HG03457 (cell line): ENCODE measurements around the gene SH3TC2.

Experiments used
- ATAC-seq: cut with Tn5 transposase; IDR thresholded peaks from one replicate; pipeline ENCODE4 v1.9.1; 2021; ENCODE audit warnings: moderate number of reproducible peaks; ENCODE audit not compliant: unreplicated experiment

The SH3TC2 gene

DNA sequence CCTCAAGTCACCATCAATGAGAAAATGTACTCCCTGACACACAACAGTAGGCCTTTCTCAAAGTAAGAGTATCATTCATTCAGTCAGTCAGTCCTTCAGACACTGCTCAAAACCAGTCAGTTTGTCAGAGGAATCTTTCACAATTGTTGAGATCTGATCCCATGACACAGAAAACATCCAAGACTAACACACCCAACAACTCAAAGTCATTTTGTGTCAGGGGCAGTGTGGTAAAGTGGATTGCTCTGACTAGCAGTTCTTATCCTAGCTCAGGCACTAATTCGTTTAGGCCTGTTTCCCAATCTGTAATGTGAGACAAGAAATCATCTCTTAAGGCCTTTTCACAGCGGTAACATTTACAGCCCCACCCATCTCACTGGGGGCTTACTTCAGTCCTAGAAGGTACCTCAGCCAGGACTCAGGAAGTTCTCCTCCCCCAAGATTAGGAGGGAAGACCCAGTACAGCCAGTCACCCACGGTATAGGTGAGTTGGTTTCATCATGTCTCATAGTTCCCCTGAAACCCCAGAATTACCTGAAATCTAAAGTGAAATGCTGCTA is 31.9 kb downstream of the SH3TC2 start:
- no peak for ATAC-seq

DNA sequence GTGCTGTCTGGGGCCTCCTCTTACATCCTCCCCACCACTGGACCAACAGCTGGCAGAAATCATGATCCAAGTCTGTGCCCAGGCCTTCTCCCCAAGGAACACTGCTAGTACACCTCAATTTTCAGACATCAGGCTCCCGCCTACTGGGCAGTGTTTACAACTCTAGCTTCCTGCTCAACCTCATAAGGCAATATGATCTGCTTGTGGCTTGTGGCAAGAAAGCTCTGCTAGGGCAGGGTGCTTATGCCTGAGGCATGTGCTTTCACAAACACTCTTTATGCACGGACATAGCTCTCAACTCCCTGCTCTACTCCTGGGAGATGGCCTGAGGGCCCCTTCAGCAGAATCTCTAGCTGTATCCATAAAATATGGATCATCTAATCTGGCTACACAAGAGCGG is 32.5 kb downstream of the SH3TC2 start:
- no peak for ATAC-seq

DNA sequence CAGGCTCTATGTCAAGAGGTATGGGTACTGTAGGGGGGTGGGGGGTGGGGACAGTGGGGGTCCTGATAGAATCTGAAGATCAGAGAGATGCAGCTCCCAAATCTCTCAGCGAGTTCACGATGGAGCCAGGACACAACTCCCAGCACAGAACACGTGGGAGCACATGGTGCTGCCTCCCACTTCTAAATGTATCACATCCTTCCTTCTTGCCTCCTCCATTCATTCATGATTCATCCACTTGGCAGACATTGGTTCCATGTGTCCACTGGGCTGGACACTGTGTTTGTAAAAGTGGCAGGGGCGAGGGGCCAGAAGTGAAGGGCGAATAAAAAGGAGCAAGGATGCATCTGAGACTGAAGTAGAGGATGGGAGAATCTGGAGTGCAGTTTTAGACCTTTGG is 33.9 kb downstream of the SH3TC2 start:
- ATAC-seq = no peak

DNA sequence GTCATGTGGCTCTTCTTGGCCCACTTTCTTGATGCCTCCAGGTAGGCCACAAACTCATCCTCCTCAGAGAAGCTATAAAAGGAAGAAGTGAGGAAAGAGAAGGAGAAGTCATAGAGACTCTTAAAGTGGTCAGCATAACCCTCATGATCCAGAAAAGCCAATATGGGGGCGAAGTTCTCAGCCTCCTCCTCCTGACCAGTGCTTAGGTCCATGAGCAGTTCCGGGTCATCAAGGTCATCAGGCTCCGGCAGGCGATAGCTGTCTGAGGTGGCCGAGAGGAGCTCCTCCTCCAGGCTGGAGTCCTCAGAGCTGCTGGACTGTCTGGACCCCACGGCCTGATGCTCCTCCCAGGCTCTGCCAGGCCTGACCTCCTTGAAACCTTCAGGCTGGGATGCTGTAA is 34.7 kb downstream of the SH3TC2 start:
- ATAC-seq = no peak

DNA sequence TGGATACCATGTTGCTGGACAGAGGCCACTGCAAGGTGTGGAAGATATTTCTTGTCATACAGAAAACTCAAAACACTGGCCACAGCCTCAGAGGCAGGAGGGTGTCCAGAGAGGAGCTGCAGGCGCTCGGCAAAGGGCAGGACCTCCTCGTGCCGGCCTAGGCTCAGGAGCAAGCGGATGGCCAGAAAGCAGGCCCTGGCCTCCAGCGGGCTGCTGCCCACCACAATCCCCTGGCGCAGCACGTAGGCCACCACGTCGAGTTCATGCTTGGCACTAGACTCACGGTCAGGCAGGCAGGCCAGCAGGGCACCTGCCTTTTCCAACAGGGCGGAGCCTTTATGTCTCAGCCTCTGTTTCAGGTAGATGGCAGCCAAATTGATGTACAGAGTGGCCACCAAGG is 35.2 kb downstream of the SH3TC2 start:
- ATAC-seq = no peak

DNA sequence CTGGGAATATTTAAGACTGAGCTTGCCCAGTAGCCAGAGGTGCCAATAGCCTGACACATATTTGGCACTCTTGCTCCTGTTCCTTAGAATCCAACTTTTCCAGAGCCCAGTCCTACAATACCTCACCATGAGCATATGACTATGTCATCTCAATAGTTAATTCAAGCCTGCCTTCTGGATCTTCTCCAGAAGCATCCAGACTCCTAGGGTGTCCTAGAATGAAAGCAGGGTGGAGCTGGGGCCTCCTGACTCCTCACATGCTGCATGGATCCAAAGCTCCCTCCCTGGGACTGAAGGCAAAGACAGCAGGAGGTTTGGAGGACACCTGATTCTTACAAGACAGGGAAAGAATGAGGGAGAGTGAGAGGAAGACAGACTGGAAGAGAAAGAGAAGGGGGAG is 37.9 kb downstream of the SH3TC2 start:
- no peak for ATAC-seq

DNA sequence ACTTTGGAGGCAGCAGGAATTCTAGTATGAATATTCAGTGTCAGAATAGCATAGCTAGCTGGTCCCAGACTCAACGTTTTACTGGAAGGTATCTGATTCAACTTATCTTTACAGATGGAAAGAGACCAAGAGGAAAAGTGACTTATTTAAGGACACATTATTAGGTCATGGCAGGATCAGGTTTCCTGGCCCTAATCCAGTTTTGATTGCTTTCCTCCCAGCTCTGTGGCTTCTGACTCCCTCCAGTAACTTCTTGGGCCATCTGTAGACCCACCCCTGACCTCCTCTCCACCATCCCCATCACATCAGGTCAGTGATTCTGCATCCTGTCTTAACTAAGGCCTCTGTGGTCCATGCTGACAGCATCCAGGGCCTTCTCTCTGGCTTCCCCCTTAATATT is 38.4 kb downstream of the SH3TC2 start:
- ATAC-seq = no peak

DNA sequence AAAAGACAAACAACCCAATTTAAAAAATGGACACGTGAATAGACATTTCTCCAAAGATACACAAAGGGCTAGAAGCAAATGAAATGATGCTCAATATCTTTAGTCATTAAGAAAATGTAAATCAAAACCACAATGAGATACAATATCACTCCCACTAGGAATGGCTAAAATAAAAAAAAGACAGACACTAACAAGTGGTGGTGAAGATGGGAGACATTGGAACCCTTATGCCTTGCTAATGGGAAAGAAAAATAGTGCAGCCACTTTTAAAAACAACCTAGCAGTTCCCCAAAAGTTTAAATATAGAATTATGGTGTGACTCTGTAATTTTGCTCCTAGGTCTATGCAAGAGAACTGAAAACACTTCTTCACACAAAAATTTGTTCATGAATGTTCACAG is 40.7 kb downstream of the SH3TC2 start:
- ATAC-seq = no peak

DNA sequence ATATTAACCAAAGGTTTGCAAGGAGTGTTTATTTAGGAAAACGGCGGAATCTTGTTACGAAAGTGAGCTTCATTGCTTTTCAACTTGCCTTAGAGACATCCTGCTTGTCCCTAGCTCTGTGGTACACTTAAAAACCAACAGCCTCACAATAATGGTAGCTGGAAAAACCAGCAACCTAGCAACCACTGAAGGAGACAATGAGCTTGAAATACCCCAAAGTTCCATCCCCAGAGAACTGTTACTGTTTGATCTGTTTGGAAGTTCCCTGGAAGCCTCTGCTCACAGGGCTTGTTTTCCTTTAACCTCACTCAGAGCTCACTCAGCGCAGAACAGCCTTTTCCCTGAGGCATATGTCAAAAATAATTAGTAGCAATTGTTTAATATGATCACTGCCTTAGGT is 43.2 kb downstream of the SH3TC2 start:
- ATAC-seq = no peak

DNA sequence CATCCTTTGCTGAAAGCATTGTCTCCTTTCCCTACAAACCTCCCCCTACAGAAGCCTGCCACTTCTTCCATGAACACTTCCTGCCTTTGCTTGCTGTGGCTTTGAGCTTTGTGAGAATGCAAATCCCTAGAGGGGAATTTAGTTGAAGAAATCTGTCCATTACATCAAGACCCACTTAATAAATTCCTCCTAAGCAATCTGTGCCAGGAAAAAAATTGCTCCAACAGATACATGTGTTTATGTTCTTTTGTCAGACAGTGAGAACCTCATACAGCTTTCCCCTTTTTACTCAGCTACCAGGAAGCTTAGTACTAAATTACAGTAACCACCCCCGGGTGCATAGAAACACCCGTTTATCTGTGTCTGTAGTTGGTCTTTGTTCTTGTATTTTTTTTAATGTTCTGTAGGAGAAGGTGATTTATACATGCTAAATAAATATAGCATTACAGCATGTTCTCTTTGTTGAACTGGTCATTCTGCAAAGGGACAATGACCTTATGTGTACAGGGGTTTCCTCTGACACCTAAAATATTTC is 43.9 kb downstream of the SH3TC2 start:
- no peak for ATAC-seq

DNA sequence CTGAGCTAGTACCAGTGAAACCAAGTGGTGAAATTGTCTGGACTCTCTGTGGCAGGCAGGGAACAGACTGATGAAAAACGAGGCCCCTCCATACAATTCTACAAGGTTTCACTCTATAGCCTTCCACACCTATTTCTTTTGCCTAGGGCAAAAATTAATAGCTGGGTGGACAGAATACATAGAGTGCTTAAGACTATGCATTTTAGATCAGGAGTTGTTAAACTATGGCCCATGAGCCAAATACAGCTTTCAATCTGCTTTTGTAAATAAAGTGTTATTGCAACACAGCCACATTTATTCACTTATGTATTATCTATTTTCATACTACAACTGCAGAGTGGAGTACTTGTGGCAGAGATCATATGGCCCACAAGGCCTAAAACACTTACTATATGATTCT is 45.2 kb downstream of the SH3TC2 start:
- no peak for ATAC-seq

DNA sequence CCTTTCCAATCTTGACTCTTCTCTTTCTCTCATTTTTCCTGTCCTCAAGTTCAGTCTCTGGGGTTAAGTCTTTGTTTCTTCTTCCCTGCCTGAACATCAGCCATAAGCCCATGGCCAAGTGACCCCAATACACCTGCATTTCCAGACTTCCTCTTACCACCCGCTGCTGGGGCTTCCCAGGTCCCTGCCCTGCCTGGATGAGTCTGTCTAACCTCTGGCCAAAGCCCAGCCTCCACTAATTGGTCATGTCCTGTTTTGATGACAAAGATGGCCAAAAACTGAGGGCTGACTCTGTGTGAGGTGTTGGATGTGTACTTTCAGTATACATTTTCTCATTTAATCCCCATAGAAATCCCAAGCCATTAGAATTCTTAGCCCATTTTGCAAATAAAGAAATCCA is 47.3 kb downstream of the SH3TC2 start:
- no peak for ATAC-seq

DNA sequence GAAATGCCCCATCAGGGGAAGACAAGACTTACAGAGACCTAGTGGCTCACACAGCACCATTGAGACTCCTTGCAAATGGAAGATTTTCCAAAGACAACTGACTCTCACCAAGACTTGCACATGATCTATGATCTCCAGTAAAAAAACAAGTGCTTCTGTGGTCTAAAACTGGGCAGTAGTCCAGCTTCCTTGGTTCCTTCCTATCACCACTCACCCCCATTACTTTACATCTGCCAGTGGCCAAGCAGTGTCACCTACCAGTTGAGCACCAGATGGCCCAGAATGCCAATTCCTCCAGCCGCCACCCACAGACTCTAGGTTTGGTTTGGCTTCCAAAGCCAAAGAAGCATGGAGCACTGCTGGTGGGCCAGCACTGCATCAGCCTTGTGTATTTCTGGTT is 47.7 kb downstream of the SH3TC2 start:
- no peak for ATAC-seq

DNA sequence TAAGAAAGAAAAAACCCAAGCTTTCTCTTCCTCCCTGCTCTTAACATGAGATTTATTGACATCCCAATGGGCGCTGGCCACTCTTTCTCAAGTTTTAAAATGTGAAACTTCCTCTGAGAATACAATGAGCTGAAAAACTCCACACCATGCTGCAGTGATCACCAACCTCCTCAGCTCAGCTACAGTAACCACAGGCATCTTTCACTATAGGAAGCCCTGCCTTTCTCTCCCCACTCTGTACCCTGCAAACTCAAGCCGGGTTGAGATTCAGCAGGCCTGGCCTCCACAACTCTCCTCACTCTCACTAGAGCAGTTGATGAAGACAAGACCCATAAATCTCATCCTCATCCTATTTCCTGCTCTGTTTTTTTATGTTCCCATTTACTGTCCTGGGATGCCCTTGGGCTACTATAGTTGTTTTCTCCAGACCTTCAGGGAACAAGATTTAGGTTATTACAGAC is 48.3 kb downstream of the SH3TC2 start:
- ATAC-seq = no peak

DNA sequence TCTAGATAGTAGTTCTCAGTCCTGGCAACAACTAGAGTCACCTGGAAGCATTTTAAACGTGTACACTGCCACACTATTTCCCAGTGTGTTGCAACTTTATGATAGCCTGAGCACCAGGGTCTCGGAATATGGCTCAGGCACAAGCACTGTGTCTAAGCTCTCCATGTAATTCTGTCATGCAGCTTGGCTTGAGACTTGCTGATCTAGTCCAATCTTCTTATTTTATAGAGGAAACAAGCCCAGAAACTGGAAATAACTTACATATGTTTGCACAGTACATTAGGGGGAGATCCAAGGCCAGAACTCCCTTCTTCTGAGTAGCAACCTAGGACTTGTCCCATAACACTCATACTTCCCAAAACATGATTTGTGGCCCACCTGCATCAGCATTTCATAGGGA is 49.1 kb downstream of the SH3TC2 start:
- ATAC-seq = no peak

DNA sequence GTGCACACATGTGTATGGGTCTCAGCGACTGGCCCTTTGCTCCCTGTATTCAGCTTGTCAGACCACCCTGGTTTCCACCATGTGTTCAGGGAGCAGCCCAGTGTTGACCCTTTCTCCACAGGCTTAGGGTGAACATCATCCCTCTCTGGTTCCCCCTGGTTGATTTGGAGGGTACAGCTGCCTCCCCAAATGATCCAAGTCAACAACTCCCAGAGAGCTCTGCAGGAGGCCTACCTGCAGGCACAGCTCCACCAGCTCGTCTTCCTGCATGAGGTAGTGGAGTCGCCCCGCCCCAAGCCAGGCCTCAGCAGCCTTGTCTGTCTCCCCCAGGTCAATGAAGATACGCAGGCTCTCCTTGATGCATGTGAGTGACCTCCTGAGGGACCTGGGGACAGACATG is 50.5 kb downstream of the SH3TC2 start:
- no peak for ATAC-seq

DNA sequence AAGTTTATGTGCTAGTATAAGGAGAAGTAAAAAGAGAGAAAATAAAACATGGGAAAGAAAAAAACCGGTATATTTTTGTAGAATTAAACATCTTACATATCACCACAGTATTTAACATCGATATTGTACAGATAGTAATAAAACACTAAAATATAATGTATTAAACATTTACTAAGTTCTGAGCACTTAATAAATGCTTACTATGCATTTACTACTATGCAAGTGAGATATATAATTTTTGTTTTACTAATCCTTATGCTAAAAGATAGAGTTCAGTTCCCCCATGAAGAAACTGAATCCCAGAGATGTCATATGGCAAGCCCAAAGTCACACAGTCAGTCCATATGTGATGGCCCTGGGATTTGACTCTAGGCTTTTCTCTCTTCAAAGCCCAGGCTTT is 51.1 kb downstream of the SH3TC2 start:
- ATAC-seq = no peak

DNA sequence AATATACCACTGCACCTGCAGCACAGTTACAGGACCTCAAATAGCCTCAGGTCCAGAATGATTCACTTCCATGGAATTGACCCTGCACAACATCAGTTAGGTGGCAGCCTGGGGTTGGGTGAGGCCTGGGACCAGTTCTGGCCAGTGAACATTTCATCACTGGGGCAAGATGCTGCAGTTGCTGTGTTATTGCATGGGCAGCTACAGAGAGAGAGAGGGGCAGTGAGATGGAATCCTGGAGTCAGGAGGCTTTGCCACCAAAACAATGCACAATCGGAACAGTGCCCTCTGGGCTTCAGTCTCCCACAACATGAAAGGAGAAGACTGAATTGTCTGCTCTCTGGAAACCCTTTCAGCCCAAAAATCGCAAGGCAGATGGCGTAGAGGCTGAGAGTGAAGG is 51.8 kb downstream of the SH3TC2 start:
- no peak for ATAC-seq

DNA sequence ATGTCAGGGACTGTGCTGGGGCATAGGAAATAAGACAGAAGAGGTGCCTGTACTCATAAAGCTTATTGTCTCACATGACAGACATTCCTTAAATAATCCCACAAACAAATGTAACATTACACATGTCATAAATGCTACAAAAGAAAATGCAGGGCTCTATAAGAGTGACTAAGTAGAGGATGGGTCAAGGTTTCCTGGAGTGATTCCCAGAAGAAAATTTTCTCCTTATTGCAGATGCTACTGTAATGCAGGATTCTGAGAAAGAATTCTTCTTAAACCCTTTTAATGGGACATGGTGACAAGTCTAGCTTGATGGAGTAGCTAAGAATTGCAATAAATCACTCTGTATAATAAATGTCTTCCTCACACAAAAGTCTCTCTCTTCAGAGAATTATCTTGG is 55.7 kb downstream of the SH3TC2 start:
- no peak for ATAC-seq

DNA sequence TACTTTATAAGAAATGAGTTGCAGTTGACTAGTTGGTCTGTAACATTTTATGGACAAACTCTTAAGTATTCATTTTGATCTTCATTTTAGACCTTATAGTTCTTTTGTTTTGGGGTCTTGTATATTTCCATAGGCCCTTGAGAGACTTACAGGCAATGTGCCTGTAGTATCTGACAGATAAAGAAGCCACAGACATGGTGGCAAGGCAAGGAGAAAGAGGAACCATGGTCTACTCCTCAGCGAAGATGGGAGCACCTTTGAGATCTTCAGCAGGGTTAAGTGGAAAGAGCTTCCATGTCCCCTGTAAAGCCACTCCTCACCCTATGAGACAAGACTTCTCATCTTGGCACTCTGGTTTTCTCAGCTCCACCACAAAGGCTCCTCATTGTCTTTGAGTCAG is 56.4 kb downstream of the SH3TC2 start:
- ATAC-seq = no peak

DNA sequence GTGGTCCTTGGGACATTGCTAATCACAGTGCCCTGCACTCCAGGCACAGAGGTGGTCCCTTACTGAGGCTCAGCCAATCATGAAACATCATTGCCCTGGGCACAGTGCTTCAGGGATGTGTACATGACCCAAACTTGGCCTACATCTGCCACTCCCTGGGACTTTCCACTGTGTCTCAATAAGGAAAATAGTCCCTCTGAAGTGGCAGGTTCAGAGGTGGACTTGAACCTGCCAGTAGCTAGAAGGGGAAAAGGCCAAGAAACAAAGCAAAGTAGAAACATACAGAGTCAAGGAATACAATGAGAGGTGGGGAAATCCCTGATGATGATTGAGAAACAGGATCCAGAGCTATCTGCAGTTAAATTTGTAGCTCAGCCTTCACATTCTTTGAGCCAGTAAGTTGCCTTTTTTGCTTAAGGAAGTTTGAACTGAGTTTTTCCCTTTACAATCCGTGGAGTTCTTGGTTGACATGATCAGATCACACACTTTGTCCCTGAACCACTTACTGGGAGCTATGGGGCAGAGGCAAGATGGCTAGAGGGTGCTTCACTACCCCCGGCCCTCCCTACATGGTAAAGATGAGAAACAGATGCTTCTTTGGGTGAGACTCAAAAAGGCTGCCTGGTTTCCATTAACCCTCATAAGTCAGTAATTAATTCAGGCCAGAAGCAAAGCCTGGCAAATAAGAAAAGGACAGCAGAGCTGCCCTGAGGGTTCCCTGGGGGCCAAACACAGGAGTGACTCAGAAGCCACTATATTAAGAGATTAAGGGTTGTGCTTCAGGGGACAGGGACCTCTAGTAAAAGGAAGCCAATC is 57.6 kb downstream of the SH3TC2 start:
- no peak for ATAC-seq

DNA sequence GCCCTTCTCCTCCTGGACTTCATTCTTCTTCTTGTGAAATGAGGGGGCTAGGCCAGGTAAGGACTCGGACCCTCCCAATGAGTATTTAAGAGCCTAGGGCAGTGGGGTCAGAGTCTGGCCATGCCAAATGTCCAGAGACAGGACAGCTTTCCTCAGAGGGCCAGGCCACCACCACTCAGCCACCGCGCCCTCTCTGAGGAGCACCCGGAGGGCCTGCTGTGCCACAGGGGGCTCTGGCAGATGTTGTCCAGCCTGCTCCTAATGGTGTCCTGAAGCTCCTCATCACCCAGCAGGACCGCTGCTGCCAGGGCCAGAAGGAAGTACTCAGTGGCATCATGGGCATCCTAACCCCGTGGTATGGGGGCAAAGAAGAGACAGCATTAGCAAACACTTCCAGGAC is 58.3 kb downstream of the SH3TC2 start:
- ATAC-seq = no peak
